Ovary (tissue), 3 donors: ENCODE measurements around the gene PLB1.
"Not testable (repeated sequence)": the region's sequence is repeated elsewhere in the genome, so short reads cannot be mapped to it uniquely, and the experiment has no call there.

Experiments
- POLR2A ChIP-seq: fragments of 450-650 bp; IDR thresholded peaks from one replicate; pipeline ENCODE4 v1.6.1; 2017; ENCODE audit warnings: antibody characterized with exemption, mild to moderate bottlenecking, moderate library complexity
- TF ChIP-seq, protein P1 (sequence below), 3 donors: fragments of 450-650 bp in 2 of 3; fragments of 200-600 bp in 1 of 3; IDR thresholded peaks; one replicate each; pipeline versions ENCODE4 v1.5.1 to v1.8.0; 2016 to 2022; ENCODE audit warnings: antibody characterized with exemption in 3 of 3, mild to moderate bottlenecking in 1 of 3
- donor health status: DM: no; HTN: no; CAD: no.

DNA sequence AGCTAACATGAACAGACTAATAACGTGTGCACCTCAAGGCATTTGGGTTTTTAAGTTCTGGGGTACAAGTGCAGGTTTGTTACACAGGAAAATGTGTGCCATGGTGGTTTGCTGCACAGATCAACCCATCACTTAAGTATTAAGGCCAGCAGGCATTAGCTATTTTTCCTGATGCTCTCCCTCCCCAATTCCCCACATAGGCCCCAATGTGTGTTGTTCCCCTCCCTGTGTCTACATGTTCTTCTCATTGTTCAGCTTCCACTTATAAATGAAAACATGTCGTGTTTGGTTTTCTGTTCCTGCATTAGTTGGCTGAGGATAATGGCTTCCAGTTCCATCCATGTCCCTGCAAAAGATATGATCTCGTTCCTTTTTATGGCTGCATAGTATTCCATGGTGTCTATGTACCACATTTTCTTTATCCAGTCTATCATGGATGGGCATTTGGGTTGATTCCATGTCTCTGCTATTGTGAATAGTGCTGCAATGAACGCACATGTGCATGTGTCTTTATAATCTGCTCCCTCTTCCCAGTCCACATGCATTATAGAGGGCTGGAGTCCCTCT is 170.0 kb downstream of the PLB1 start:
- not testable (repeated sequence) for TF ChIP-seq POLR2A
- TF ChIP-seq, protein P1, sequence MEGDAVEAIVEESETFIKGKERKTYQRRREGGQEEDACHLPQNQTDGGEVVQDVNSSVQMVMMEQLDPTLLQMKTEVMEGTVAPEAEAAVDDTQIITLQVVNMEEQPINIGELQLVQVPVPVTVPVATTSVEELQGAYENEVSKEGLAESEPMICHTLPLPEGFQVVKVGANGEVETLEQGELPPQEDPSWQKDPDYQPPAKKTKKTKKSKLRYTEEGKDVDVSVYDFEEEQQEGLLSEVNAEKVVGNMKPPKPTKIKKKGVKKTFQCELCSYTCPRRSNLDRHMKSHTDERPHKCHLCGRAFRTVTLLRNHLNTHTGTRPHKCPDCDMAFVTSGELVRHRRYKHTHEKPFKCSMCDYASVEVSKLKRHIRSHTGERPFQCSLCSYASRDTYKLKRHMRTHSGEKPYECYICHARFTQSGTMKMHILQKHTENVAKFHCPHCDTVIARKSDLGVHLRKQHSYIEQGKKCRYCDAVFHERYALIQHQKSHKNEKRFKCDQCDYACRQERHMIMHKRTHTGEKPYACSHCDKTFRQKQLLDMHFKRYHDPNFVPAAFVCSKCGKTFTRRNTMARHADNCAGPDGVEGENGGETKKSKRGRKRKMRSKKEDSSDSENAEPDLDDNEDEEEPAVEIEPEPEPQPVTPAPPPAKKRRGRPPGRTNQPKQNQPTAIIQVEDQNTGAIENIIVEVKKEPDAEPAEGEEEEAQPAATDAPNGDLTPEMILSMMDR (IDR thresholded peaks at IDR 0.05), result not testable (repeated sequence)
